ENCODE measurements around the gene UPP1. TPM values are rescaled to one million over a fixed set of nuclear protein-coding genes. Genes with fewer than 3 reads are reported as not detected.

UPP1 gene
- polyA plus RNA-seq, 2 of the 4 experiments (the other 2 are of a cell fraction): 32.2 to 55.7 TPM

DNA sequence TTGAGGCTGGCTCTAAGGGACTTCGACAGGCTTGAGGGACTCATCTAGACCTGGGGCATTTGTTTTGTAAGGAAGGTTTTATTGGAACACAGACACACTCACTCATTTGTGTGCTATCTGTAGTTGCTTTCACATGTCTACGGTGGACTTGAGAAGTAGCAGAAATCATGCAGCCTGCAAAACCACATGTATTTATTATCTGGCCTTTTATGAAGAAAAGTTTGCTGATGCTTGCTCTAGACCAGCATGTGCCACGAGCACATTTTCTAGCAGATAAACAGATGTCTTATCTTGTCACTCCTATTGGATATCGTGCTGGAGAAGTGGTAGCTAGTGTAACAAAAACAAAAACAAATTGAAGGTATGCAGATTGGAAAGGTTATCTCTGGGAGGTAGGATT is 9.8 kb downstream of the UPP1 start (continued):
- TF ChIP-seq MAZ (IDR thresholded peaks at IDR 0.05; ENCODE audit: borderline replicate concordance, low read depth, low read length) (no peak), NPAS2 (CRISPR knock-in tag; IDR thresholded peaks at IDR 0.05; ENCODE audit: borderline replicate concordance) (no peak), ZSCAN20 (CRISPR knock-in tag; IDR thresholded peaks at IDR 0.05) (no peak), CHD4 (IDR thresholded peaks at IDR 0.05; ENCODE audit: borderline replicate concordance) (no peak)

DNA sequence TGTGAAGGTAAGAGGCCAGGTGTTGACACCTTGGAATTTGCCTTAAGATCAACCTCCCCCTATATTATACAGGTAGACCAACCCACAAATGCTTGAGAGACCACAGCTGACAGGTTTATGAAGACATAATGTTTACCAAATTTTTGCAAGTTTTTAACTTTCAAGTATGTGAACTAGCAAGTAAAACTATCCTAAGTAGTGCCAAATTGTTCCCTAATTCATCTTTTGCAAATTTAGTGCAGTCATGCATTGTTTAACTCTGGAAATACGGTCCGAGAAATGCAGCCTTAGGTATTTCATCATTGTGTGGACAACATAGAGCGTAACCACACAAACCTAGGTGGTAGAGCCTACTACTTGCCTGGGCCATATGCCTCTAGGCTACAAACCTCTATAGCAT is 10.7 kb downstream of the UPP1 start:
- POLR2A ChIA-PET: no interaction called here
- CTCF ChIA-PET: interaction anchor here (0.9 to 3.4 kb wide), 3 partner anchors 10 to 155 kb away, joined by 3 to 10 read pairs (median 3); no protein-coding TSS in a partner anchor

DNA sequence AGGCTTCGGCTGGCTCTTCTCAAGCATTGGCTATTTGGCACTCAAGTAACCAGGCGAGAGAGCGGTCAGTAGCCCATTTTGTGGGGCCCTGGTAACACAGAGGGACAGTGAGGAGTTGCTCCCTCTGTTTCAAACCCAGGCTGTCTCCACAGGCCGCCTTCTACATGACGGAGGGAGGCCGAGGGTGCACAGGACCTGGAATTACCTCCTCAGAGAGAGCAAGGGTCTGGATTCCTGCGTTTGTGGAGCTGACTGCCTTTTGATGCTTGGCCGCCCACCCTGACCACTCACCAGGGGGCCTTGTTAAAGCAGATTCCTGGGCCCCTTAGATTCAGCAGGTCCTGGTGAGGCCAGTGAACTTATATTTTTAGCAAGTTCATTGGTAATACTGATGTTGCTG is 12.3 kb downstream of the UPP1 start:
- no peaks in the 10 kb centered on the region for H3K4me1 ChIP-seq
- DNase-seq (ENCODE audit: low read depth in 1 of 2, low spot score in 1 of 2) (no peak), ATAC-seq (no peak), FAIRE-seq (no peak)
- no peak overlapping the region for H3K27ac ChIP-seq
- WGBS (ENCODE audit: missing lambda C conversion rate): 93% methylated on average over 8 of the region's 8 CpGs
- no peak overlapping the region for H3K4me2 ChIP-seq
- POLR2A ChIA-PET: no interaction called here
- CTCF ChIA-PET: interaction anchor here (0.9 to 11.1 kb wide), 4 partner anchors 9 to 156 kb away, joined by 3 to 177 read pairs (median 92); partner anchors contain the start of gene UPP1
- TF ChIP-seq KDM5A (IDR thresholded peaks at IDR 0.05) (no peak), RFX5 (IDR thresholded peaks at IDR 0.05) (no peak), HEYL (CRISPR knock-in tag; IDR thresholded peaks at IDR 0.05) (no peak), KDM1A (IDR thresholded peaks at IDR 0.05; ENCODE audit: low read depth) (no peak), RAD21 (conservative IDR thresholded peaks at IDR 0.05 in 1 of 2, IDR thresholded peaks at IDR 0.05 in 1 of 2) (no peak), CBX8 (IDR thresholded peaks at IDR 0.05) (no peak), ZSCAN20 (CRISPR knock-in tag; IDR thresholded peaks at IDR 0.05) (no peak)
- TF ChIP-seq, protein P1, sequence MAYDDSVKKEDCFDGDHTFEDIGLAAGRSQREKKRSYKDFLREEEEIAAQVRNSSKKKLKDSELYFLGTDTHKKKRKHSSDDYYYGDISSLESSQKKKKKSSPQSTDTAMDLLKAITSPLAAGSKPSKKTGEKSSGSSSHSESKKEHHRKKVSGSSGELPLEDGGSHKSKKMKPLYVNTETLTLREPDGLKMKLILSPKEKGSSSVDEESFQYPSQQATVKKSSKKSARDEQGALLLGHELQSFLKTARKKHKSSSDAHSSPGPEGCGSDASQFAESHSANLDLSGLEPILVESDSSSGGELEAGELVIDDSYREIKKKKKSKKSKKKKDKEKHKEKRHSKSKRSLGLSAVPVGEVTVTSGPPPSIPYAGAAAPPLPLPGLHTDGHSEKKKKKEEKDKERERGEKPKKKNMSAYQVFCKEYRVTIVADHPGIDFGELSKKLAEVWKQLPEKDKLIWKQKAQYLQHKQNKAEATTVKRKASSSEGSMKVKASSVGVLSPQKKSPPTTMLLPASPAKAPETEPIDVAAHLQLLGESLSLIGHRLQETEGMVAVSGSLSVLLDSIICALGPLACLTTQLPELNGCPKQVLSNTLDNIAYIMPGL (CRISPR knock-in tag; IDR thresholded peaks at IDR 0.05; ENCODE audit: borderline replicate concordance): no peak
- TF ChIP-seq, protein P2, sequence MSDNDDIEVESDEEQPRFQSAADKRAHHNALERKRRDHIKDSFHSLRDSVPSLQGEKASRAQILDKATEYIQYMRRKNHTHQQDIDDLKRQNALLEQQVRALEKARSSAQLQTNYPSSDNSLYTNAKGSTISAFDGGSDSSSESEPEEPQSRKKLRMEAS (IDR thresholded peaks at IDR 0.05): no peak
- no peak overlapping the region for H3K4me3 ChIP-seq
- no peaks in the 10 kb centered on the region for H3K9me3 ChIP-seq

More for the DNA sequence above, 10.7 kb downstream of the UPP1 start:
- no peak for DNase-seq (ENCODE audit: low read depth in 1 of 2, low spot score in 1 of 2)
- Histone ChIP-seq H3K4me3 (no peak overlapping the region), H3K27ac (no peak overlapping the region), H3K9me3 (no peaks in the 10 kb centered on the region), H3K4me2 (no peak overlapping the region), H3K4me1 (peaks cover 2% of the 10 kb centered on the region)
- no peak for FAIRE-seq
- ATAC-seq: no peak
- 91% methylated on average over 3 of the region's 3 CpGs for WGBS (ENCODE audit: missing lambda C conversion rate)
- TF ChIP-seq SREBF2 (IDR thresholded peaks at IDR 0.05): no peak
- no peak for TF ChIP-seq PHF8 (IDR thresholded peaks at IDR 0.05; ENCODE audit: borderline replicate concordance, low read depth)
- no peak for TF ChIP-seq NR3C1 (IDR thresholded peaks at IDR 0.05)
- TF ChIP-seq FOSL2 (IDR thresholded peaks at IDR 0.05): no peak
- no peak for TF ChIP-seq FOSL2 (CRISPR knock-in tag; IDR thresholded peaks at IDR 0.05)
- no peak for TF ChIP-seq HEYL (CRISPR knock-in tag; IDR thresholded peaks at IDR 0.05)
- TF ChIP-seq ZFP36 (IDR thresholded peaks at IDR 0.05; ENCODE audit: borderline replicate concordance, partially characterized antibody): no peak
- no peak for TF ChIP-seq MAFK (IDR thresholded peaks at IDR 0.05; ENCODE audit: partially characterized antibody)
- no peak for TF ChIP-seq CHD2 (IDR thresholded peaks at IDR 0.05; ENCODE audit: low read length, partially characterized antibody)
- TF ChIP-seq NFE2L2 (conservative IDR thresholded peaks at IDR 0.05; ENCODE audit: low read length): no peak

DNA sequence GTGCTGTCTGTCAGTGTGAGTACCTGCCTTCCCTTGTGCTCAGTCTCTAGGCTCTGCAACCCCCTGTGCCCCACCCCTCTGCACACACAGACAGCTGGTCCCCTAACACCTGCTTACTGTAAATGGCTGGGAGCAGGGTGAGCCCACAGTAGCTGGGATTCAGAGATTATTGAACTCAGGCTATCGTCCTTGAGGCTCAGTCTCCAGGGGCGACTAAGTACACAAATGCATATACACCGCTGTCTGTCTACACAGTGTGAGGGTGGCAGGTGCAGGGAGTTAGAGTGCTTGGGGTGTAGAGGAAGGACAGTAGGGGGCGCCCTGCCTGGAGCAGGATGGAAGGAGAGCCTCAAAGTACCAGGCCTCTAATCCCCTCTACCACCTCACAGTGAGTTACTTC is 12.9 kb downstream of the UPP1 start:
- H3K4me1 ChIP-seq: no peaks in the 10 kb centered on the region
- TF ChIP-seq, protein P3, sequence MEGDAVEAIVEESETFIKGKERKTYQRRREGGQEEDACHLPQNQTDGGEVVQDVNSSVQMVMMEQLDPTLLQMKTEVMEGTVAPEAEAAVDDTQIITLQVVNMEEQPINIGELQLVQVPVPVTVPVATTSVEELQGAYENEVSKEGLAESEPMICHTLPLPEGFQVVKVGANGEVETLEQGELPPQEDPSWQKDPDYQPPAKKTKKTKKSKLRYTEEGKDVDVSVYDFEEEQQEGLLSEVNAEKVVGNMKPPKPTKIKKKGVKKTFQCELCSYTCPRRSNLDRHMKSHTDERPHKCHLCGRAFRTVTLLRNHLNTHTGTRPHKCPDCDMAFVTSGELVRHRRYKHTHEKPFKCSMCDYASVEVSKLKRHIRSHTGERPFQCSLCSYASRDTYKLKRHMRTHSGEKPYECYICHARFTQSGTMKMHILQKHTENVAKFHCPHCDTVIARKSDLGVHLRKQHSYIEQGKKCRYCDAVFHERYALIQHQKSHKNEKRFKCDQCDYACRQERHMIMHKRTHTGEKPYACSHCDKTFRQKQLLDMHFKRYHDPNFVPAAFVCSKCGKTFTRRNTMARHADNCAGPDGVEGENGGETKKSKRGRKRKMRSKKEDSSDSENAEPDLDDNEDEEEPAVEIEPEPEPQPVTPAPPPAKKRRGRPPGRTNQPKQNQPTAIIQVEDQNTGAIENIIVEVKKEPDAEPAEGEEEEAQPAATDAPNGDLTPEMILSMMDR (IDR thresholded peaks at IDR 0.05): peak; percentile 23
- no peak for TF ChIP-seq FOXS1 (CRISPR knock-in tag; IDR thresholded peaks at IDR 0.05)
- ChIA-PET CTCF (interaction anchor here (1.4 to 11.1 kb wide), 5 partner anchors 8 to 157 kb away, joined by 4 to 177 read pairs (median 12); partner anchors contain the start of genes C7orf57 and UPP1), POLR2A (no interaction called here)
- FAIRE-seq: no peak
- no peaks in the 10 kb centered on the region for H3K9me3 ChIP-seq
- DNase-seq (ENCODE audit: low read depth in 1 of 2, low spot score in 1 of 2): no peak
- no peak overlapping the region for H3K4me2 ChIP-seq
- WGBS (ENCODE audit: missing lambda C conversion rate): 84% methylated on average over 4 of the region's 4 CpGs
- no peak overlapping the region for H3K4me3 ChIP-seq
- peak in 1 of 2 experiments; percentile 46; a peak in 2 of 6 replicates for ATAC-seq
- H3K27ac ChIP-seq: no peak overlapping the region

Measured in A549 (cell line).